Renal cortex interstitium (tissue), 15 donors: ENCODE results near the gene MTHFD2L. TPM values are rescaled to one million over a fixed set of nuclear protein-coding genes. Genes with fewer than 3 reads are reported as not detected.

Experiments used
- DNase-seq, 11 donors: peaks; one replicate each; pipeline ENCODE4 v3.0.0-alpha.2; 2013; ENCODE audit warnings: low read depth in 9 of 11, low spot score in 4 of 11; ENCODE audit errors: extremely low read depth in 1 of 11
- long read RNA-seq, 16 experiments: transcript quantifications; one replicate each; lab custom pipeline, GENCODE V29; 2026
- polyA plus RNA-seq, 3 donors: library from polyadenylated mRNA; unstranded; fragments of 120-200 nt; gene quantifications; one replicate each; pipeline ENCODE4 v1.2.1, GENCODE V29; 2013; ENCODE audit not compliant: insufficient read length in 3 of 3

Gene MTHFD2L
- polyA plus RNA-seq = 10 to 100 TPM; 22.0 to 26.7 (median 24.4) TPM
- long read RNA-seq, donor 1, transcript MTHFD2L-208 (2 exons, 2,363 nt) = major isoform, 10 of 10 reads
- long read RNA-seq, donor 1, partial matches to known transcripts = 0 of 10 reads
- long read RNA-seq, donor 1, other reads (novel, unspliced or antisense) = 0 of 10 reads
- long read RNA-seq, donor 2, transcript MTHFD2L-208 (2 exons, 2,363 nt) = major isoform, 13 of 13 reads
- long read RNA-seq, donor 2, partial matches to known transcripts = 0 of 13 reads
- long read RNA-seq, donor 2, other reads (novel, unspliced or antisense) = 0 of 13 reads
- long read RNA-seq, donor 3, transcript MTHFD2L-208 (2 exons, 2,363 nt) = major isoform, 24 of 25 reads
- long read RNA-seq, donor 3, partial matches to known transcripts = 0 of 25 reads
- long read RNA-seq, donor 3, other reads (novel, unspliced or antisense) = 0 of 25 reads
- long read RNA-seq, donor 4, transcript MTHFD2L-208 (2 exons, 2,363 nt) = major isoform, 27 of 27 reads
- long read RNA-seq, donor 4, partial matches to known transcripts = 0 of 27 reads
- long read RNA-seq, donor 4, other reads (novel, unspliced or antisense) = 0 of 27 reads
- long read RNA-seq, donor 5 = 0 reads
- long read RNA-seq, donor 6, transcript MTHFD2L-208 (2 exons, 2,363 nt) = major isoform, 22 of 22 reads
- long read RNA-seq, donor 6, partial matches to known transcripts = 0 of 22 reads
- long read RNA-seq, donor 6, other reads (novel, unspliced or antisense) = 0 of 22 reads
- long read RNA-seq, donor 7, transcript MTHFD2L-208 (2 exons, 2,363 nt) = major isoform, 22 of 22 reads
- long read RNA-seq, donor 7, partial matches to known transcripts = 0 of 22 reads
- long read RNA-seq, donor 7, other reads (novel, unspliced or antisense) = 0 of 22 reads
- long read RNA-seq, donor 8 = 0 reads
- long read RNA-seq, donor 9, transcript MTHFD2L-208 (2 exons, 2,363 nt) = major isoform, 26 of 26 reads
- long read RNA-seq, donor 9, partial matches to known transcripts = 0 of 26 reads
- long read RNA-seq, donor 9, other reads (novel, unspliced or antisense) = 0 of 26 reads
- long read RNA-seq, donor 10, transcript MTHFD2L-208 (2 exons, 2,363 nt) = major isoform, 12 of 12 reads
- long read RNA-seq, donor 10, partial matches to known transcripts = 0 of 12 reads
- long read RNA-seq, donor 10, other reads (novel, unspliced or antisense) = 0 of 12 reads
- long read RNA-seq, donor 11, transcript MTHFD2L-208 (2 exons, 2,363 nt) = major isoform, 15 of 15 reads
- long read RNA-seq, donor 11, partial matches to known transcripts = 0 of 15 reads
- long read RNA-seq, donor 11, other reads (novel, unspliced or antisense) = 0 of 15 reads
- long read RNA-seq, donor 12, transcript MTHFD2L-208 (2 exons, 2,363 nt) = major isoform, 7 of 7 reads
- long read RNA-seq, donor 12, partial matches to known transcripts = 0 of 7 reads
- long read RNA-seq, donor 12, other reads (novel, unspliced or antisense) = 0 of 7 reads
- long read RNA-seq, donor 13 = 0 reads
- long read RNA-seq, donor 14, transcript MTHFD2L-208 (2 exons, 2,363 nt) = major isoform, 25 of 25 reads
- long read RNA-seq, donor 14, partial matches to known transcripts = 0 of 25 reads
- long read RNA-seq, donor 14, other reads (novel, unspliced or antisense) = 0 of 25 reads
- long read RNA-seq, donor 15, transcript MTHFD2L-208 (2 exons, 2,363 nt) = major isoform, 12 of 13 reads
- long read RNA-seq, donor 15, partial matches to known transcripts = 0 of 13 reads
- long read RNA-seq, donor 15, other reads (novel, unspliced or antisense) = 0 of 13 reads
- long read RNA-seq, donor 16, transcript MTHFD2L-208 (2 exons, 2,363 nt) = major isoform, 40 of 40 reads
- long read RNA-seq, donor 16, partial matches to known transcripts = 0 of 40 reads
- long read RNA-seq, donor 16, other reads (novel, unspliced or antisense) = 0 of 40 reads

DNA sequence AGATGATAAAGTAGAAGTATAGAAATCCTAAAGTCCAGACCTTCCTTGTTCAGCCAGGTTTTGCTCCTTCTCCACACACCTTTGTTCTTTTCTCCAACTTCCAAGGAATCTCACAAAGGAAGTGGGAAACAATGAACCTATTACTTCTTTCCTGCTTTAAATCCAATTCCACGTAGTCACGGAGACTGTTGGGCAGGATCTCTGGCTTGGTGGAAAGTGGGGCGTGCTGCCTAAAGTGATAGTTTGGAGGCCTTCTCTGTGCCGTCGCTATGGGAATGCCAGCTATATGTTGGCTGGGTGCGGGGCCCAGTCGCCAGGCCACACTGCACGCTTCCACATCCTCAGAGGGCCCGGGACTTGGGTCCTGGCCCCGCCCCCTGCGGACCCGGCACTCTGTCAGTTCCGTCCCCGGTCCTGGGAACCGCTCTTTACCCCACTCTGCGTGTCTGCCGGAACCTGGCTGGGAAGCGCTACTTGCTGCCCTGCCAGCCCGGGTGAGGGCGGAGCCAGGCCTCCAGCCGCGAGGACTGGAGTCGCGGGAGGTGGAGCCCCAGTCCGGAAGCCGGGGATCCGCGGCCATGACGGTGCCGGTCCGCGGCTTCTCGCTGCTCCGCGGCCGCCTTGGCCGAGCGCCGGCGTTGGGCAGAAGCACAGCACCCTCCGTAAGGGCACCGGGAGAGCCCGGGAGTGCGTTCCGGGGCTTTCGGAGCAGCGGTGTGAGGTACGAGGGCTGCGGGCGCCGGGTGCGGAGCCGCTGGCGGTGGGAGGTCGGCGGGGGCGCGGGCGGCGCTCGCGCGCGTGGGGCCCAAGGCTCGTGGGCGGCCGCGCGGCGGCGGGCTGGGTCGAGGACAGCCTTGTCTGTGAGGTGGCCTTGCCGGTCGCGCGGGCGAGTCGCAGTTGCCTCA is at the start of gene MTHFD2L:
TSS of gene MTHFD2L (plus strand) at position 558 of the 905 bp plus-strand sequence. CDS start at position 579, 21 bp downstream.
- DNase-seq = peak; percentile 71 to 92 (median 86)

DNA sequence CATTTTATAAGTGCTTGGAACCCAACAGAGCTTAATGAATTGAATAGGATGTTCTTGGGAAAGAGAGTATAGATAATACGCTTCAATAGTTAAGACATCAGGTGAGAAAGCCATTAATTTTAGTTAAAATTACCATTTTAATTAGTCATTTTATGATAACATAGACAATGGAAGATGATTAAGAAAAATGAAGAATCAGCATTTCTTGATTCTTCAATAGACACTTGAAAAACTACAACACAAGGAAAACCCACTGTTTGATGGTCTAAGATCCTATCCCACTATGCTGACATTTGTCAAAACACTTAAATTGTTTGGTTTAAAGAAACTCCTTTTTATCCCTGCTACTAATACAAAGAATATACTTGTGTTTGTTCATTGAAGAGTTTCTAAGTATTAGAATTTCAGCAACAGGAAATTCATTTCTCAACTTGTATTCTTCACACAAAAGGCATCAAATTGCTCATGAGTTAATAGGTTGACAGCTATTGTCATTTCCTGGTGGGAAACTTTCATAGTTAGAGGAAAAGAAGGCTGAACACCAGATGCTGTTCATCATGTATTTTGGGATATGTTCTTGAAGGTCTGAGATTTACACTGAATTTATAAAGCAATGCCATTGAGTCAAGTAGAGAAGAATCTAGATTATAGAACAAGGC is 49.3 kb upstream of the MTHFD2L start:
- DNase-seq = no peak

DNA sequence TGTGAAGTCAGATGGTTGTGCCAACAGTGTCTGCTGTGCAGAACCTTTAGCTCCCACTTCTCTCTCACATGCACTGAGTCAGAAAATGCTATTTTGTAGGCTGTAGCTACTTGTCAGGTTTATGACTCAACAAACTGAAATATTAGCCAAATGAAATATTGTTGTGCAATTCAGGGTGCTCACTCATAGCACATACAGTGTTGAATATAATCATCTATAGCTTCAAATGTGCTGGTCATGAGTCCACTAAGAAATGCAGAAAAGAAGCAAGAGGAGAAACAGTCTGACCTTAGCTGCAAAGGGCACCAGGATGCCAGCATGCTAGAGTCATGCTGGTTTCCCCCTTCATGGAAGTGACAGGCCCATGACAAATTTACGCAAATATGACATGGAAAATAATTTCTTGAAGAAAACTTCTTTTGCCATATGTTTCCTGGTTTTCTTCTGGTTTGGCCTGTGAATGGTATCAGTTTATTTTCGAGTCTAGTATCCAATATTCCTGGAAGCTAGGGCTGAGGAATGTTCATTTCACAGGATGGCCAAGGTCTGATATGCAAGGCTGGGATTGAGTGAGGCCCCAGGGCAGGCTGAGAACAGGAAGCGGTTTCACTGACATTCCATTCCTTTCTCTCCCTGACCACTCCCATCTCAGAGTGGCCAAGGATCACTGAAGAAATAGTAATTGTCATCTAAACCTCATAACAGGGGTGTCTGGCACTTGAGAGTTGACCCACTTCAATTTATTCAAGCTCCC is 48.6 kb upstream of the MTHFD2L start:
- no peak for DNase-seq

DNA sequence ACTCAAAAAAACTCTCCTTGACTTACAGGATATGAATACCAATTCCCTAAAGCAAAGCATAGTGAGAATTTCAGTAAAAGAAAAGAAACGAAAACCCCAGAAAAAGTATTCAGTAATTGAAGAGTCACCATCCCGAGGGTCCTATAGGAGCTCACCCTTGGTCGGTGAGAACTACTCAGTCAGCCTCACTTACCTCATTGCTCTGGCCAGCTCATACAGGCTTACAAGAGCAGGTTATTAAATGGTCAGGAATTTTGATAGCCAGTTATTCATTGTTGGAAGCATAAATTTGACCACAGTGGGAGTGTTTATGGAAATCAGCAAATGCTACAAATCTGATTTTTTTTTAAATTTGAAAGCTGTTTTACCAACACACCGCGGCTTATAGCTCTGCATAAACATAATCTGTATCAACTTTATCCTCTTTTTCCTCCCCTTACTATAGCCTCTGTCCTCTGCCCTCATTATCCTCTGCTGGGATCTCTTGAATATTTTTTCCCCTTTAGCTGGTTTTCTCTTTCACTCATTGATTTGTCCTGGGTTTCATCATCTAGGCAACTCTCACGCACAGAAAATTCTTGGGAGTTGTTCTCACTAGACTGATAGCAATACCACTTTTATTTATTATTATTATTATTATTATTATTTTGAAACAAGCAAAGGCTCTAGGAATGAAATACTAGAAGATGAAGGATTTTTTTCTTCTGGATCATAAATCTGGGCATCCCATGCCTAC is 47.9 kb upstream of the MTHFD2L start:
- DNase-seq = no peak

DNA sequence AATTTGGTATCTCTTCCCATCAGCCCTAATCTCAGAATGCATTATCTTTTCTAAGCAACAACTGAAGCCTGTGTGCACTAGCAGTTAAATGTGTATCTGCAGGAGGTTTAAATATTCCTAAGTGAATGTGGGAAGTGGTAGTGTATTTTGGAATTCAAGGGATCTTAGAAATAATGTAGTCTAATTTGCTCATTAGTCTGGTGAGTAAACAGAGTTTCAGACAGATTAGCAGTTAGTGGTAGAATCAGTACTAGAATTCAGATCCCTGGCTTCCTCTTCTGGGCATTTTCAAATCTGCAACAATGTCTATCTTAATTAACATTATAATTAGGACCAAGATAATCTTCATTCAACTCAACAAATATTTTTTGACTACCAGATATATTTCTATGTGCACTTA is 47.2 kb upstream of the MTHFD2L start:
- no peak for DNase-seq

DNA sequence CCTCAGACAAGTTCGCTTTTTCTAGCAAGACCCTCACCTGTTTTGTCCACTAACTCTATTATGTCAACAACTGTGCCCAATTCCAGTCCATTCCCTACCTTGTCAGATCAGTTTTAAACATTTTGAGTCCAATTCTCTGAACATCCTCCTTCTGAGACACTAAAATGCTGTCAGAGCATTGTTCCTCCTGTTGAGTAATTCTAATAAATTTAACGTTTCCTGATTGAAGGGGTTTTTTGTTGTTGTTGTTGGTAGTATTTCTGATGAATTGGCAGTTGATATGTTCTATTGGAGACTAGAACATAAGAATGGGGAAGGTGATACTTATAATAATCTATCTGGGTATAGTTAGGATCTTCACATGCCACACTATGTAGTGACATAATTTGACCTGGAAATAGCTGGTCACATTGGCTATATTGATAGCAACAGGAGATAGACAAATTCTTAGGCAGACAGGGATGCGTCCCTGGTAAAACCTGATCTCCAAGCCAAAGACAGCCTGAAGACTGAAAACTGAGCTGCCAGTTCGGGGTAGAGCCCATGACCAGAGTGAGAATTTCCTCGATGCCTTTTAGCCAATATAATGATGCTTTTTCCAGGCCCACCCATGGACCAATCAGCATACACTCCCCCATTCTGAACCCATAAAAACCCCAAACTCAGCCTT is 46.5 kb upstream of the MTHFD2L start:
- no peak for DNase-seq

DNA sequence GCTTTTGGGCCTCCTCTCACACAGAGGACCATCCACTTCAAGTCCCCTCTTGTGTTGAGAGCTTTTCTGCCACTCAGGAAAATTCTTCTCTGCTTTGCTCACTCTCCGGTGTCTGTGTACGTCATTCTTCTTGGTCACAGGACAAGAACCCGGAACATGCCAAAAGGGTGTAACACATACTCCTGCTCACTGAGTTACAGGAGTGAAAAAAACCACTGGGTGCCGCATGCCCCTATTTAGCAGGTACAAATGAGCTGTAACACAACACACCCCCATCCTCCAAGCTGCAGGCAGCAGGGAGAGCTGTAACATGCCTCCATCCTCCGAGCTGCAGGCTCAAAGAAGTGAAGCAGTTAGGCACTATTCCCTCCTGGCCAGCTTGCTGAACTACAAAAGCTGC is 45.9 kb upstream of the MTHFD2L start:
- DNase-seq = no peak

DNA sequence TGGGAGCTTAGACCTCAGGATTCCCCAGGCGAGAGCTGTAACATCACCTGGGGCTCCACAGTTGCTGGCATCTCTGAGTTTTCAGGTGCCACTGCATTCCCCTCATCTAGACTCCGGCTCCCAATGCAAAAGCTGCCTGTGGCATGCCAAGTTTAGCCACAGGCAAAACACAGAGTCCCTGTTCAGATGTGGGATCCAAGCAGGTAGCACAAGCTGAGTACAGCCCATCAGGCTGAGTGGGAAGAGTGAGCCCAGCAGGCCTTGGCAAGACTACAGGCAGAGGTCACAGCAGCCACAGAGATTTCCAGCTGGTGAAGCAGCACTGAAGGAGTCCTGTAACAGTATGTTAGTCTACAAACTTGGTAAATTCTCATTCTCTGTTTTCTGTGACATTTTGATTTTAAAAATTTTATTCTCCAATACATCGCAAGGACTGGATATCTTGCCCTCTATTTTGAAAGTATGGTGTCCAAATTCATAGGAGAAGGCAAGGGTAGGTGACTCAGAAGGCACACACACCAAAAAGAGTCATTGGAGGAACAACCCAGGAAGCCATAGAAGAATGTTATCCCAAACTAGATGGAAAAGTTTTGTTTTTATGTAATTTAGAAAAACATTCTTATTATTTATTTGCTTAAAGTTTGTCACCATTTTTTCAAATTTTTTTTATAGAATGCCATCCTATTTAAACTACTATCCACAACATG is 45.4 kb upstream of the MTHFD2L start:
- no peak for DNase-seq

DNA sequence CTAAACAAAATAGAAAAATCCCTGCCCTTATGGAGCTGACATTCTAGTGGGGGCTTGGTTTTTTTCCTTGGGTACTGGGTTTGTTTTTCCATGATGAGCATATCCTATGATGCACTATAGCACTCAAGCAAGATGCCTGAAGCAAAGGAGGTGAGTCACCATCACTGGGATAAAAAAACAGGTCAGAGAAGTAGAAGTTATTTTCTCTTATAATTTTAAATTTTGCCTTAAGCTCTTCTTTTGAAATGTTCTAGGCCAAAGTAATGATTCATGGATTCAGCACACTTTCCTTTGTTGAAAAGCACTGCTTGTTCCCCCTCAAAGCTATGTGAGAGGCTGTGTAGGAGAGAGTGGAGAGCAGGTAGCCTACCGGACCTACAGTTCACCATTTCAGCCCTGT is 43.7 kb upstream of the MTHFD2L start:
- no peak for DNase-seq

DNA sequence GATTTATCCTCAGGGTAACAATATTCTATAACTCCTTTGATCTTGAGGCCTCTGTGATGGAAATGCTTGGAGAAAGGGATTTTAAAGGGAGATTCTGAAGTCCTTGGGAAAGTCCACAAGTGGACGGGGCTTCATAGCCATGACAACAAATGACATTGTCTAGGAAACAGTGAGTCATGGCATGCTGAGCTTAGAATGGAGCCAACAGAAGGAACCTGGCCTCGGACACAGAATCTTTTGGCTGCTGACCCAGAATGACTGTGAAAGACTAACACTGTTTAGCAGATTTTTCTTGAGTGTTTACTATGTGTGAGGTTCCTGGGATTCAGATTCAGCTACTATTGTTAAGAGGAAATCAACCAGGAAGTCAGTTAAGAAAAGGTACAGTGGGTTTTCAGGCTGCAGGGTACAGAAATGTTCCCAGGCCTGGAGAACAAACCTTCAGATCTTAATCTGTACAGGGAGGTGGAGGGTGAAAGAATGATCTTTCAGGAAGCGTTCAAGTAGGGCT is 40.8 kb upstream of the MTHFD2L start:
- DNase-seq = peak in 1 of 11 donors; percentile 38

DNA sequence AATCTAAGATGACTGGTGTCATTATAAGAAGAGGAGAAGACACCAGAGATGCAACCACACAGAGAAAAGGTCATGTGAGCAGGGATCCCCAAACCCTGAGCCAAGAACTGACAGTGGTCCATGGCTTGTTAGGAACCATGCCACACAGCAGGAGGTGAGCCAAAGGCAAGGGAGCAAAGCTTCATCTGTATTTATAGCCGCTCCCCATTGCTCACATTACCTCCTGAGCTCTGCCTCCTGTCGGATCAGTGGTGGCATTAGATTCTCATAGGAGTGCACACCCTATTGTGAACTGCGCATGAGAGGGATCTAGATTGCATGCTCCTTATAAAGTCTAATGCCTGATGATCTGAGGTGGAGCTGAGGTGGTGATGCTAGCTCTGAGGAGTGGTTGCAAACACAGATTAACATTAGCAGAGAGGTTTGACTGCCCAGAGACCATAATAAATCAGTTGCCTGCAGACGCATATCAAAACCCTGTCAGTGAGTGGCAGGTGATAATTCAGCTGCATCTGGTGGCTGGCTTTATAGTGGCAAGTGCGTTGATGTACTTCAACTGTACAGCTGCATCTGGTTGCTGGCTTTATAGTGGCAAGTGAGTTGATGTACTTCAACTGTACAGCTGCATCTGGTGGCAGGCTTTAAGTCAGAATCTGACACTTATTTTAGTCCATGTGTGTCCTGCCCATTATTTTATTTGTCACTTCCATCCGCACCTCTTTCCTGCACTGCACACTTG is 39.1 kb upstream of the MTHFD2L start:
- no peak for DNase-seq

DNA sequence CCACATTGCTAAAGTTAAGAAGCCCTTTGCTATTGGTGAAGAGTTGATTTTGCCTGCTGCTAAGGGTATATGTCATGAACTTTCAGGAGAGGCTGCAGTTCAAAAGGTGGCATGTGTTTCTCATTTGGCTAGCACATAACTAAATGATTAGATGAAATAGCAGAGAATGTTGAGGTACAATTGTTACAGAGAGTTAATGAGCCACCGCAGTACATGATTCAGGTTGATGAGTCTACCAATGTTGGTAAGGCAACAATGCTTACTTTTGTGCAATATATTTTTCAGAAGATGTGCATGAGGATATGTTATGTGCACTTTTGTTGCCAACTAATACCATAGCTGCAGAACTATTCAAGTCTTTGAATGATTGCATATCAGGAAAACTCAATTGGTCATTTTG is 37.8 kb upstream of the MTHFD2L start:
- no peak for DNase-seq
